Measurements from ENCODE around the gene DOCK9. TPM values are rescaled to one million over a fixed set of nuclear protein-coding genes. Genes with fewer than 3 reads are reported as not detected.

The DOCK9 gene
- total RNA-seq, 6 donors from 2014 or later = 155 to 284 (median 170) TPM

- no peak overlapping the region for H3K4me3 ChIP-seq
- H3K36me3 ChIP-seq = peaks cover 0 to 25% (median 1%) of the 10 kb centered on the region in 4 donors
- no peaks in the 10 kb centered on the region for H3K9me3 ChIP-seq
- DNase-seq (no peak), ATAC-seq (ENCODE audit: low FRiP score in 2 of 2) (no peak)
- TF ChIP-seq, protein P1, sequence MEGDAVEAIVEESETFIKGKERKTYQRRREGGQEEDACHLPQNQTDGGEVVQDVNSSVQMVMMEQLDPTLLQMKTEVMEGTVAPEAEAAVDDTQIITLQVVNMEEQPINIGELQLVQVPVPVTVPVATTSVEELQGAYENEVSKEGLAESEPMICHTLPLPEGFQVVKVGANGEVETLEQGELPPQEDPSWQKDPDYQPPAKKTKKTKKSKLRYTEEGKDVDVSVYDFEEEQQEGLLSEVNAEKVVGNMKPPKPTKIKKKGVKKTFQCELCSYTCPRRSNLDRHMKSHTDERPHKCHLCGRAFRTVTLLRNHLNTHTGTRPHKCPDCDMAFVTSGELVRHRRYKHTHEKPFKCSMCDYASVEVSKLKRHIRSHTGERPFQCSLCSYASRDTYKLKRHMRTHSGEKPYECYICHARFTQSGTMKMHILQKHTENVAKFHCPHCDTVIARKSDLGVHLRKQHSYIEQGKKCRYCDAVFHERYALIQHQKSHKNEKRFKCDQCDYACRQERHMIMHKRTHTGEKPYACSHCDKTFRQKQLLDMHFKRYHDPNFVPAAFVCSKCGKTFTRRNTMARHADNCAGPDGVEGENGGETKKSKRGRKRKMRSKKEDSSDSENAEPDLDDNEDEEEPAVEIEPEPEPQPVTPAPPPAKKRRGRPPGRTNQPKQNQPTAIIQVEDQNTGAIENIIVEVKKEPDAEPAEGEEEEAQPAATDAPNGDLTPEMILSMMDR (IDR thresholded peaks at IDR 0.05) = no peak
- TF ChIP-seq POLR2A (IDR thresholded peaks at IDR 0.05) (no peak), EP300 (IDR thresholded peaks at IDR 0.05) (no peak), POLR2AphosphoS5 (IDR thresholded peaks at IDR 0.05) (no peak)
- H3K27ac ChIP-seq = peak overlapping the region in 1 of 4 donors; percentile 49
- H3K27me3 ChIP-seq = no peaks in the 10 kb centered on the region
- H3K4me1 ChIP-seq = peaks cover 12 to 18% (median 14%) of the 10 kb centered on the region in 4 donors
- WGBS, 2 donors = 94 to 95% methylated on average over 7 of the region's 7 CpGs
Observed at GRCh38 chr13:98950705-98951104, 27.2 kb downstream of the DOCK9 start.

DNA sequence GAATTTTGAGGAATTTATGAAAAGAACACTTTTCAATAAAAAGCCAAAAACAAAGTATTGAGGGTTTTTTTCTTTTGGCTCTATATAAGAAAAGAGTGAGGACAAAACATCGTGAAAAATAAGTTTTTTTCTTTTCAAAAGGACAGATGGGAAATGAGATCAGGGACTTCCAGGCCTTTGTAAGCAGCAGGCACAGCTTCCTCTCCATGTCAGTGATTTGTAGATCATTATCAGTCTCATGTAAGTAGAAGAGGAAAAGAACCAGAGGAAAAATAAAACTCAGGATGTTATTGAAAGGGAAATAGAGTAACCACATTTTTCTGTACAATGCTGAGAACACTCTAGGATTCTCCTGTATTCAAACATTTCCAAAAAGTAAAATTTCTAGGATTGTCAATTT lies 29.9 kb downstream of the DOCK9 start:
- DNase-seq = no peak
- WGBS, 2 donors = 31 to 33% methylated on average over 1 of the region's 1 CpG
- peaks cover 0 to 12% (median 0%) of the 10 kb centered on the region in 4 donors for H3K36me3 ChIP-seq
- no peaks in the 10 kb centered on the region for H3K9me3 ChIP-seq
- peak overlapping the region in 2 of 4 donors; percentile 74 to 75 for H3K27ac ChIP-seq
- TF ChIP-seq, protein P1 (IDR thresholded peaks at IDR 0.05) = no peak
- TF ChIP-seq POLR2AphosphoS5 (IDR thresholded peaks at IDR 0.05) (no peak), EP300 (IDR thresholded peaks at IDR 0.05) (no peak), POLR2A (IDR thresholded peaks at IDR 0.05) (no peak)
- H3K27me3 ChIP-seq = no peaks in the 10 kb centered on the region
- peaks cover 12 to 28% (median 16%) of the 10 kb centered on the region in 4 donors for H3K4me1 ChIP-seq
- H3K4me3 ChIP-seq = no peak overlapping the region
- no peak for ATAC-seq (ENCODE audit: low FRiP score in 2 of 2)

- Histone ChIP-seq H3K4me3 (no peak overlapping the region), H3K4me1 (peaks cover 15 to 38% (median 16%) of the 10 kb centered on the region in 4 donors), H3K27me3 (no peaks in the 10 kb centered on the region), H3K9me3 (no peaks in the 10 kb centered on the region), H3K27ac (peak overlapping the region; percentile 34 to 74 (median 53)), H3K36me3 (peaks cover 0 to 3% (median 0%) of the 10 kb centered on the region in 4 donors)
- ATAC-seq (ENCODE audit: low FRiP score in 2 of 2) = no peak
- DNase-seq = no peak
- TF ChIP-seq EP300 (IDR thresholded peaks at IDR 0.05) (no peak), POLR2AphosphoS5 (IDR thresholded peaks at IDR 0.05) (no peak), POLR2A (IDR thresholded peaks at IDR 0.05) (no peak)
- TF ChIP-seq, protein P1 (IDR thresholded peaks at IDR 0.05) = no peak
- 93 to 96% methylated on average over 9 of the region's 9 CpGs for WGBS, 2 donors
Observed at GRCh38 chr13:98945863-98946605, 31.8 kb downstream of the DOCK9 start.

- TF ChIP-seq POLR2A (IDR thresholded peaks at IDR 0.05) (no peak), POLR2AphosphoS5 (IDR thresholded peaks at IDR 0.05) (no peak), EP300 (IDR thresholded peaks at IDR 0.05) (no peak)
- TF ChIP-seq, protein P1 (IDR thresholded peaks at IDR 0.05) = no peak
- 88 to 91% methylated on average over 5 of the region's 5 CpGs for WGBS, 2 donors
- Histone ChIP-seq H3K27ac (no peak overlapping the region), H3K36me3 (no peaks in the 10 kb centered on the region), H3K27me3 (no peaks in the 10 kb centered on the region), H3K4me3 (no peak overlapping the region), H3K4me1 (peaks cover 15 to 40% (median 18%) of the 10 kb centered on the region in 4 donors), H3K9me3 (no peaks in the 10 kb centered on the region)
- DNase-seq (no peak), ATAC-seq (ENCODE audit: low FRiP score in 2 of 2) (no peak)
Observed at GRCh38 chr13:98944336-98944735, 33.5 kb downstream of the DOCK9 start.

Measured in upper lobe of left lung (tissue), 6 donors.